Gastrocnemius medialis (tissue), 4 donors: ENCODE results near the gene SP3. TPM values are rescaled to one million over a fixed set of nuclear protein-coding genes. Genes with fewer than 3 reads are reported as not detected.

Experiments used
- ATAC-seq, 2 donors: fragments of 150-250 bp; one replicate each; pipeline ENCODE4 v1.9.1; 2016
- DNase-seq, 2 donors: peaks; one replicate each; pipeline ENCODE4 v3.0.0-alpha.2; 2019
- H3K27ac ChIP-seq, 4 donors: fragments of 200-600 bp; sonication (generic); 1 replicate in 1 of 4; 2 replicates in 3 of 4; pipeline ENCODE4 v1.5.1; 2016 to 2018; ENCODE audit warnings: mild to moderate bottlenecking in 2 of 4, moderate library complexity in 1 of 4
- H3K27me3 ChIP-seq, 3 donors: fragments of 200-600 bp; sonication (generic) in 2 of 3; 1 replicate in 1 of 3; 2 replicates in 2 of 3; pipeline versions ENCODE4 v1.5.1 to v1.6.0; 2016 to 2019; ENCODE audit warnings: mild to moderate bottlenecking in 1 of 3, moderate library complexity in 1 of 3
- H3K36me3 ChIP-seq, 2 donors: fragments of 200-600 bp; sonication (generic) in 1 of 2; one replicate each; pipeline ENCODE4 v1.5.1; 2017 to 2018
- H3K4me1 ChIP-seq, 2 donors: fragments of 200-600 bp; sonication (generic) in 1 of 2; one replicate each; pipeline ENCODE4 v1.5.1; 2016 to 2017; ENCODE audit warnings: mild to moderate bottlenecking in 2 of 2
- H3K4me3 ChIP-seq, 4 donors: fragments of 200-600 bp; sonication (generic) in 3 of 4; 1 replicate in 1 of 4; 2 replicates in 3 of 4; pipeline ENCODE4 v1.5.1; 2016 to 2019; ENCODE audit warnings: mild to moderate bottlenecking in 2 of 4
- H3K9me3 ChIP-seq, 3 donors: fragments of 200-600 bp; sonication (generic) in 2 of 3; 1 replicate in 1 of 3; 2 replicates in 2 of 3; pipeline ENCODE4 v1.5.1; 2016 to 2019
- CTCF ChIP-seq, 5 experiments: fragments of 450-650 bp in 3 of 5; fragments of 200-600 bp in 2 of 5; sonication (generic) in 2 of 5; IDR thresholded peaks in 4 of 5; conservative IDR thresholded peaks in 1 of 5; 1 replicate in 4 of 5; 2 replicates in 1 of 5; pipeline ENCODE4 v1.5.1; 2016 to 2019; ENCODE audit warnings: antibody characterized with exemption in 5 of 5, mild to moderate bottlenecking in 3 of 5, moderate library complexity in 3 of 5
- POLR2A ChIP-seq, 2 donors: fragments of 450-650 bp; IDR thresholded peaks; one replicate each; pipeline ENCODE4 v1.6.1; 2017; ENCODE audit warnings: antibody characterized with exemption in 2 of 2, mild to moderate bottlenecking in 2 of 2, moderate library complexity in 2 of 2
- in situ Hi-C, 4 donors: fragments of 200-750 bp; cut with MboI; loops; one replicate each; pipeline versions ENCODE4 v1.15.0 to v1.8.0; 2017; ENCODE audit warnings: low sequenced_read_pairs in 4 of 4
- intact Hi-C: fragments of 100-400 bp; cut with DNase I; formaldehyde crosslinking; loops from one replicate; pipeline ENCODE4 v1.15.1; 2023; ENCODE audit warnings: low total_unique reads
- total RNA-seq, 4 donors: library from RNA; depleted of rRNA; stranded (reverse); fragments of >200 nt; gene quantifications; one replicate each; pipeline versions ENCODE4 v1.1.0 to v1.2.3, GENCODE V29; 2016

Gene SP3
- total RNA-seq, 4 donors from 2014 or later: 47.9 to 68.9 (median 58.7) TPM

GRCh38 chr2:173941567-173941966, 23.6 kb downstream of the SP3 start:
- Histone ChIP-seq H3K9me3 (no peaks in the 10 kb centered on the region), H3K27me3 (no peaks in the 10 kb centered on the region), H3K36me3 (no peaks in the 10 kb centered on the region), H3K27ac (no peak overlapping the region), H3K4me3 (no peak overlapping the region), H3K4me1 (peaks cover 67 to 70% of the 10 kb centered on the region in 2 donors)
- in situ Hi-C loops (no loop called here), intact Hi-C loops (no loop called here)
- TF ChIP-seq CTCF (IDR thresholded peaks at IDR 0.05 in 4 of 5, conservative IDR thresholded peaks at IDR 0.05 in 1 of 5) (no peak), POLR2A (IDR thresholded peaks at IDR 0.05) (no peak)
- DNase-seq: no peak
- ATAC-seq: no peak

GRCh38 chr2:173940208-173941020, 24.8 kb downstream of the SP3 start:
- Histone ChIP-seq H3K36me3 (no peaks in the 10 kb centered on the region), H3K9me3 (no peaks in the 10 kb centered on the region), H3K4me3 (no peak overlapping the region), H3K4me1 (peaks cover 63 to 77% of the 10 kb centered on the region in 2 donors), H3K27me3 (no peaks in the 10 kb centered on the region), H3K27ac (no peak overlapping the region)
- intact Hi-C loops (no loop called here), in situ Hi-C loops (no loop called here)
- TF ChIP-seq POLR2A (IDR thresholded peaks at IDR 0.05) (no peak), CTCF (IDR thresholded peaks at IDR 0.05 in 4 of 5, conservative IDR thresholded peaks at IDR 0.05 in 1 of 5) (no peak)
- DNase-seq: no peak
- no peak for ATAC-seq

GRCh38 chr2:173938700-173939384, 26.3 kb downstream of the SP3 start:
- Histone ChIP-seq H3K27me3 (no peaks in the 10 kb centered on the region), H3K27ac (no peak overlapping the region), H3K9me3 (no peaks in the 10 kb centered on the region), H3K4me1 (peaks cover 71 to 77% of the 10 kb centered on the region in 2 donors), H3K4me3 (no peak overlapping the region), H3K36me3 (no peaks in the 10 kb centered on the region)
- in situ Hi-C loops (no loop called here), intact Hi-C loops (loop anchor here (10.0 kb wide), 1 partner anchor 306 kb away; the partner anchor contains the start of gene OLA1)
- ATAC-seq: no peak
- no peak for TF ChIP-seq POLR2A (IDR thresholded peaks at IDR 0.05)
- no peak for TF ChIP-seq CTCF (IDR thresholded peaks at IDR 0.05 in 4 of 5, conservative IDR thresholded peaks at IDR 0.05 in 1 of 5)
- DNase-seq: no peak

- ATAC-seq (no peak), DNase-seq (no peak)
- no peak overlapping the region for H3K4me3 ChIP-seq
- H3K27me3 ChIP-seq: no peaks in the 10 kb centered on the region
- peak overlapping the region in 3 of 4 donors; percentile 1 to 12 (median 3) for H3K27ac ChIP-seq
- H3K4me1 ChIP-seq: peaks cover 45 to 47% of the 10 kb centered on the region in 2 donors
- no peak for TF ChIP-seq CTCF (IDR thresholded peaks at IDR 0.05 in 4 of 5, conservative IDR thresholded peaks at IDR 0.05 in 1 of 5)
- TF ChIP-seq POLR2A (IDR thresholded peaks at IDR 0.05): no peak
- H3K36me3 ChIP-seq: no peaks in the 10 kb centered on the region
- in situ Hi-C loops: no loop called here
- H3K9me3 ChIP-seq: no peaks in the 10 kb centered on the region
- intact Hi-C loops: loop anchor here (10.0 kb wide), 1 partner anchor 309 kb away; the partner anchor contains the start of gene OLA1
These were observed 29.9 kb downstream of the SP3 start for GRCh38 chr2:173935305-173935704.
